Hepatocyte (in vitro differentiated cells): ENCODE results near the gene STRBP. TPM values are rescaled to one million over a fixed set of nuclear protein-coding genes. Genes with fewer than 3 reads are reported as not detected.

ENCODE experiments used
- DNase-seq: peaks from one replicate; pipeline ENCODE4 v3.0.0-alpha.2; 2016; ENCODE audit warnings: low spot score
- H2AFZ ChIP-seq: fragments of 200-600 bp; sonication (generic); 2 replicates; pipeline ENCODE4 v1.6.0; 2016; ENCODE audit warnings: antibody characterized with exemption, mild to moderate bottlenecking
- H3K27ac ChIP-seq: fragments of 200-600 bp; sonication (generic); 2 replicates; pipeline ENCODE4 v1.5.1; 2016; ENCODE audit warnings: mild to moderate bottlenecking
- H3K27me3 ChIP-seq: fragments of 200-600 bp; sonication (generic); 2 replicates; pipeline ENCODE4 v1.6.1; 2016
- H3K36me3 ChIP-seq: fragments of 200-600 bp; sonication (generic); replicated peaks from 2 replicates; pipeline ENCODE4 v1.5.1; 2016; ENCODE audit warnings: low read depth; ENCODE audit not compliant: insufficient read depth
- H3K4me1 ChIP-seq: fragments of 200-600 bp; sonication (generic); 2 replicates; pipeline ENCODE4 v1.5.1; 2016; ENCODE audit warnings: mild to moderate bottlenecking, moderate library complexity; ENCODE audit not compliant: insufficient read depth
- H3K4me2 ChIP-seq: fragments of 200-600 bp; sonication (generic); 2 replicates; pipeline ENCODE4 v1.6.0; 2016
- H3K4me3 ChIP-seq: fragments of 200-600 bp; sonication (generic); 2 replicates; pipeline ENCODE4 v1.5.1; 2016; ENCODE audit warnings: mild to moderate bottlenecking
- H3K79me2 ChIP-seq: fragments of 200-600 bp; sonication (generic); 2 replicates; pipeline ENCODE4 v1.6.0; 2017; ENCODE audit warnings: mild to moderate bottlenecking
- H3K9me2 ChIP-seq: fragments of 200-600 bp; sonication (generic); replicated peaks from 2 replicates; pipeline ENCODE4 v1.6.0; 2017; ENCODE audit warnings: mild to moderate bottlenecking; ENCODE audit not compliant: insufficient read depth
- H3K9me3 ChIP-seq: fragments of 200-600 bp; sonication (generic); 2 replicates; pipeline ENCODE4 v1.5.1; 2016; ENCODE audit warnings: low read depth, mild to moderate bottlenecking
- H4K20me1 ChIP-seq: fragments of 200-600 bp; sonication (generic); 2 replicates; pipeline ENCODE4 v1.6.0; 2016; ENCODE audit warnings: mild to moderate bottlenecking; ENCODE audit not compliant: insufficient read depth, poor library complexity, severe bottlenecking
- EZH2 ChIP-seq: fragments of 200-600 bp; sonication (generic); IDR thresholded peaks from 2 replicates; pipeline ENCODE4 v1.6.1; 2016; ENCODE audit warnings: antibody characterized with exemption, mild to moderate bottlenecking, borderline replicate concordance
- EZH2phosphoT487 ChIP-seq: fragments of 200-600 bp; sonication (generic); IDR thresholded peaks from one replicate; pipeline ENCODE4 v1.6.1; 2018; ENCODE audit warnings: antibody characterized with exemption, mild to moderate bottlenecking, low read depth, moderate library complexity; ENCODE audit not compliant: unreplicated experiment, severe bottlenecking
- WGBS: methylation state at CpG from one replicate; pipeline ENCODE4 v1.1.6; 2016; ENCODE audit warnings: low lambda C conversion rate; ENCODE audit errors: missing lambda C conversion rate; 5-methylcytosine and 5-hydroxymethylcytosine counted together
- polyA plus RNA-seq: library from polyadenylated mRNA; unstranded; fragments of >200 nt; fragmentation: Nextera tagmentation; extraction: Ambion mirVana; gene quantifications from 2 replicates; pipeline ENCODE4 v1.2.1, GENCODE V29; 2016
- total RNA-seq: library from RNA; depleted of rRNA; stranded (reverse); fragments of >200 nt; gene quantifications from 2 replicates; pipeline ENCODE4 v1.2.3, GENCODE V29; 2014
- TF ChIP-seq, protein P1 (sequence below): fragments of 200-600 bp; sonication (generic); IDR thresholded peaks from 2 replicates; pipeline ENCODE4 v1.5.1; 2016; ENCODE audit warnings: antibody characterized with exemption, mild to moderate bottlenecking; ENCODE audit not compliant: poor library complexity

Gene STRBP
- total and polyA plus RNA-seq, 2 experiments from 2014 or later = 26.8 to 27.7 TPM

DNA sequence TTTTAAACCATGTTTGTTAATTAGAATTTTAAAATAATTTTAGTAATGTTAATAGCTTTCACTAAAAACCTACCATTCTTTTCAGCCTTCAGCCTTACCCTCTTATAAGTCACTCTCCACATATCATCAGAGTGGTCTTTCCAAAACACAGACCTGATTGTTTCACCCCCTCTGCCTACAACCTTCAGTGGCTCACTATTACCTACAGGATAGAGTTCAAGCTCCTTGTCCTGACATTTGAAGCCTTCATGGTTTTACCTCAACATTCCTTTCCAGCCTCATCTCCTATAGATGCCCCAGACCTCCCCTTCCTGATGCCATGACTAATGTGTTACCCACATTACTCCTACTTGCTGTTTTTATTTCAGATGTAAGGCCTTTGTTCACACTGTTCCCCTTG, 27.8 kb upstream of the STRBP start:
- Histone ChIP-seq H3K4me1 (no peaks in the 10 kb centered on the region), H2AFZ (no peak overlapping the region), H3K9me2 (no peaks in the 10 kb centered on the region), H3K27ac (no peak overlapping the region), H3K4me3 (no peak overlapping the region), H3K4me2 (no peak overlapping the region), H3K79me2 (no peaks in the 10 kb centered on the region), H3K36me3 (no peaks in the 10 kb centered on the region), H3K9me3 (no peaks in the 10 kb centered on the region), H4K20me1 (no peaks in the 10 kb centered on the region), H3K27me3 (no peaks in the 10 kb centered on the region)
- DNase-seq = no peak
- TF ChIP-seq EZH2 = no peak
- TF ChIP-seq, protein P1, sequence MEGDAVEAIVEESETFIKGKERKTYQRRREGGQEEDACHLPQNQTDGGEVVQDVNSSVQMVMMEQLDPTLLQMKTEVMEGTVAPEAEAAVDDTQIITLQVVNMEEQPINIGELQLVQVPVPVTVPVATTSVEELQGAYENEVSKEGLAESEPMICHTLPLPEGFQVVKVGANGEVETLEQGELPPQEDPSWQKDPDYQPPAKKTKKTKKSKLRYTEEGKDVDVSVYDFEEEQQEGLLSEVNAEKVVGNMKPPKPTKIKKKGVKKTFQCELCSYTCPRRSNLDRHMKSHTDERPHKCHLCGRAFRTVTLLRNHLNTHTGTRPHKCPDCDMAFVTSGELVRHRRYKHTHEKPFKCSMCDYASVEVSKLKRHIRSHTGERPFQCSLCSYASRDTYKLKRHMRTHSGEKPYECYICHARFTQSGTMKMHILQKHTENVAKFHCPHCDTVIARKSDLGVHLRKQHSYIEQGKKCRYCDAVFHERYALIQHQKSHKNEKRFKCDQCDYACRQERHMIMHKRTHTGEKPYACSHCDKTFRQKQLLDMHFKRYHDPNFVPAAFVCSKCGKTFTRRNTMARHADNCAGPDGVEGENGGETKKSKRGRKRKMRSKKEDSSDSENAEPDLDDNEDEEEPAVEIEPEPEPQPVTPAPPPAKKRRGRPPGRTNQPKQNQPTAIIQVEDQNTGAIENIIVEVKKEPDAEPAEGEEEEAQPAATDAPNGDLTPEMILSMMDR = no peak
- TF ChIP-seq EZH2phosphoT487 = no peak

DNA sequence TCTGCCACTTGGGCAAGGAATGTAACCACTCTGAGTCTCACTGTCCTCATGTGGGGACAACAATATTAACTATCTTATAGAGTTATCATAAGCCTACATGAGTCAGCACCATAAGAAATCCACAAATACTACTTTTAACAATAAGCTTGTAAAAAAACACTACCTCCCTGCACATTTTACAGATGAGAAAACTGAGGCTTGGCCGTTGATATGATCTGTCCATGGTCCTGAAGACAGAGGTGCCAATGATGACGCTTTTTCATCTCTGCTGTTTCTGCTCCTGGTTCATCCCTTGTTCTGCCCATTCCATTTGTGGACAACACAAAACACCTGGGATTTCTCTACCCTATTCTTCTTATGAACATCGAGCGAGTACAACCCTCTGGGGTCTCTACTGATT, 23.4 kb upstream of the STRBP start:
- Histone ChIP-seq H3K9me3 (no peaks in the 10 kb centered on the region), H3K9me2 (no peaks in the 10 kb centered on the region), H2AFZ (no peak overlapping the region), H3K4me1 (no peaks in the 10 kb centered on the region), H3K36me3 (no peaks in the 10 kb centered on the region), H3K27me3 (no peaks in the 10 kb centered on the region), H3K27ac (no peak overlapping the region), H4K20me1 (no peaks in the 10 kb centered on the region), H3K4me3 (no peak overlapping the region), H3K4me2 (no peak overlapping the region), H3K79me2 (no peaks in the 10 kb centered on the region)
- WGBS = 84% methylated on average over 4 of the region's 4 CpGs
- TF ChIP-seq EZH2phosphoT487 = no peak
- TF ChIP-seq, protein P1 = no peak
- no peak for TF ChIP-seq EZH2
- no peak for DNase-seq

DNA sequence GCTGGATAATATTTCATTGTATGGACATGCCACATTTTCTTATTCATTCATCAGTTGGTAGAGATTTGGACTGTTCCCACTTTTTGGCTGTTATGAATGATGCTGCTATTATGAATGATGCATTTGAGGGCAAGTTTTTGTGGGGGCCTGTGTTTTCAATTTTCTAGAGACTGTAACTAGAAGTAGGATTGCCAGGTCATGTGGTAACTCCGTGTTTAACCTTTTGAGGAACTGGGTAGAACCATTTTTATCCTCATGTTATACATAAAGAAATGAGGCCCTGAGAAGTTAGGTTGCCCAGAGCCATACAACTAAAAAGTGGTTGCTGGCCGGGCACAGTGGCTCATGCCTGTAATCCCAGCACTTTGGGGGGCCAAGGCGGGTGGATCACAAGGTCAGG, 22.4 kb upstream of the STRBP start:
- Histone ChIP-seq H3K9me3 (no peaks in the 10 kb centered on the region), H4K20me1 (no peaks in the 10 kb centered on the region), H3K27ac (no peak overlapping the region), H3K4me3 (no peak overlapping the region), H3K4me1 (no peaks in the 10 kb centered on the region), H3K4me2 (no peak overlapping the region), H3K9me2 (no peaks in the 10 kb centered on the region), H2AFZ (no peak overlapping the region), H3K36me3 (no peaks in the 10 kb centered on the region), H3K79me2 (no peaks in the 10 kb centered on the region), H3K27me3 (no peaks in the 10 kb centered on the region)
- TF ChIP-seq EZH2 (no peak), EZH2phosphoT487 (no peak)
- TF ChIP-seq, protein P1 = no peak
- no peak for DNase-seq
- WGBS = 83% methylated on average over 3 of the region's 3 CpGs

DNA sequence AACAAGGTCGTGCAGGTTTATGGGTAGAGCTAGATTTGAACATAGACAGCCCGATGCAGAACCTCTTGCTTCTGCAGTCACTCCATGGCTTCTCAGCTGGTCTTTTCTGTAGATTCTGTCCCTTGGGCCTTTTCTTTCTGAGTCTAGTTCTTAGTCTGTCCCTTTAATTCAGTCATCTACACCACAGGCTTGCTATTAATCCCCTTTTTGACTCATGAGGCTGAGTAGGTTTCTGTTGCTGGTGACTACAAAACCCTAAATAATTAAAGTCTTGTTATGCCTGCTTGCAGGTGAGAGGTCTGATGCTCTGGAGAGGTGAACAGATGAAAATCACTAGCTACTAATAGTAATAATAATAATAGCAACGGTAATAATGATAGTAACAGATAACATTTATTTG, 19.3 kb upstream of the STRBP start:
- H2AFZ ChIP-seq = no peak overlapping the region
- no peaks in the 10 kb centered on the region for H3K36me3 ChIP-seq
- H3K4me2 ChIP-seq = no peak overlapping the region
- no peaks in the 10 kb centered on the region for H3K9me2 ChIP-seq
- no peak for DNase-seq
- no peaks in the 10 kb centered on the region for H3K79me2 ChIP-seq
- TF ChIP-seq EZH2 = no peak
- TF ChIP-seq, protein P1 = no peak
- H4K20me1 ChIP-seq = no peaks in the 10 kb centered on the region
- H3K4me1 ChIP-seq = no peaks in the 10 kb centered on the region
- H3K27ac ChIP-seq = no peak overlapping the region
- no peaks in the 10 kb centered on the region for H3K27me3 ChIP-seq
- 86% methylated on average over 3 of the region's 3 CpGs for WGBS
- H3K9me3 ChIP-seq = no peaks in the 10 kb centered on the region
- no peak overlapping the region for H3K4me3 ChIP-seq
